Measurements from ENCODE around the gene COX8A. TPM values are rescaled to one million over a fixed set of nuclear protein-coding genes. Genes with fewer than 3 reads are reported as not detected.

COX8A gene
- polyA plus RNA-seq, 2 of the 4 experiments (the other 2 are of a cell fraction) = 312 to 794 TPM

GRCh38 chr11:64009710-64010109 is 35.3 kb downstream of the COX8A start:
- DNase-seq (ENCODE audit: low read depth in 1 of 2, low spot score in 1 of 2) (no peak), ATAC-seq (no peak), FAIRE-seq (no peak)
- H3K4me3 ChIP-seq = no peak overlapping the region
- TF ChIP-seq HDAC2 (IDR thresholded peaks at IDR 0.05) = no peak
- TF ChIP-seq ELK1 (IDR thresholded peaks at IDR 0.05; ENCODE audit: low read depth, low read length) = no peak
- no peak for TF ChIP-seq ZC3H11A (IDR thresholded peaks at IDR 0.05)
- TF ChIP-seq HES2 (IDR thresholded peaks at IDR 0.05) = no peak
- TF ChIP-seq ZSCAN20 (CRISPR knock-in tag; IDR thresholded peaks at IDR 0.05) = no peak
- TF ChIP-seq KDM1A (IDR thresholded peaks at IDR 0.05; ENCODE audit: low read depth) = no peak
- TF ChIP-seq CTCF (IDR thresholded peaks at IDR 0.05) = no peak
- no peak for TF ChIP-seq POLR2AphosphoS2 (conservative IDR thresholded peaks at IDR 0.05; ENCODE audit: low read length)
- no peak for TF ChIP-seq CEBPB (IDR thresholded peaks at IDR 0.05)
- no peak for TF ChIP-seq TFCP2L1 (CRISPR knock-in tag; IDR thresholded peaks at IDR 0.05)
- TF ChIP-seq MYC (IDR thresholded peaks at IDR 0.05; ENCODE audit: borderline replicate concordance, low read length) = no peak
- no peak for TF ChIP-seq TP53 (CRISPR knock-in tag; IDR thresholded peaks at IDR 0.05)
- TF ChIP-seq RAD21 (conservative IDR thresholded peaks at IDR 0.05 in 1 of 2, IDR thresholded peaks at IDR 0.05 in 1 of 2) = no peak
- TF ChIP-seq RCOR1 (IDR thresholded peaks at IDR 0.05; ENCODE audit: low read depth, low read length) = no peak
- no peak for TF ChIP-seq FOXS1 (CRISPR knock-in tag; IDR thresholded peaks at IDR 0.05)
- no peak for TF ChIP-seq NPAS2 (CRISPR knock-in tag; IDR thresholded peaks at IDR 0.05; ENCODE audit: borderline replicate concordance)
- TF ChIP-seq FOSB (CRISPR knock-in tag; IDR thresholded peaks at IDR 0.05) = no peak
- no peak for TF ChIP-seq HMGXB4 (CRISPR knock-in tag; IDR thresholded peaks at IDR 0.05; ENCODE audit: borderline replicate concordance)
- CTCF ChIA-PET = interaction anchor here (6.2 kb wide), 1 partner anchor 138 kb away, joined by 41 read pairs; no protein-coding TSS in a partner anchor
- POLR2A ChIA-PET = interaction anchor here (0.7 kb wide), 1 partner anchor 41 kb away, joined by 4 read pairs; no protein-coding TSS in a partner anchor
- H3K4me2 ChIP-seq = no peak overlapping the region
- 0 out of 3 replicates have a peak, but pooled peaks cover 3% of the 10 kb centered on the region for H3K9me3 ChIP-seq
- WGBS (ENCODE audit: missing lambda C conversion rate) = 92% methylated on average over 8 of the region's 8 CpGs
- H3K27ac ChIP-seq = no peak overlapping the region
- peaks cover 32% of the 10 kb centered on the region for H3K4me1 ChIP-seq

- H3K4me1 ChIP-seq = peaks cover 26% of the 10 kb centered on the region
- no peak overlapping the region for H3K4me3 ChIP-seq
- ATAC-seq (no peak), FAIRE-seq (no peak), DNase-seq (ENCODE audit: low read depth in 1 of 2, low spot score in 1 of 2) (no peak)
- 0 out of 3 replicates have a peak, but pooled peaks cover 3% of the 10 kb centered on the region for H3K9me3 ChIP-seq
- no peak overlapping the region for H3K4me2 ChIP-seq
- POLR2A ChIA-PET = no interaction called here
- TF ChIP-seq CEBPB (IDR thresholded peaks at IDR 0.05) (no peak), ZFP36 (IDR thresholded peaks at IDR 0.05; ENCODE audit: borderline replicate concordance, partially characterized antibody) (no peak), ZSCAN20 (CRISPR knock-in tag; IDR thresholded peaks at IDR 0.05) (no peak), EHMT2 (IDR thresholded peaks at IDR 0.05; ENCODE audit: low read depth) (peak; percentile 21; the same call in 1 of the 2 replicates)
- H3K27ac ChIP-seq = no peak overlapping the region
- CTCF ChIA-PET = no interaction called here
- 85% methylated on average over 2 of the region's 2 CpGs for WGBS (ENCODE audit: missing lambda C conversion rate)
Observed at GRCh38 chr11:64010783-64011182, 36.4 kb downstream of the COX8A start.
